Astrocyte (in vitro differentiated cells and primary cell): ENCODE data around the gene TWNK. TPM values are rescaled to one million over a fixed set of nuclear protein-coding genes. Genes with fewer than 3 reads are reported as not detected.

Source experiments
- DNase-seq: peaks from one replicate; pipeline ENCODE4 v3.0.0-alpha.2; 2010; ENCODE audit warnings: low read depth
- FAIRE-seq: peaks from 2 replicates; lab custom pipeline; 2011; peaks lifted over from hg19 to GRCh38; lab: Jason Lieb, UNC
- H2AFZ ChIP-seq: 2 replicates; pipeline ENCODE4 v1.6.0; 2012; ENCODE audit warnings: low read depth, low read length, inconsistent platforms
- H3K27ac ChIP-seq: 2 replicates; pipeline ENCODE4 v1.5.1; 2011; ENCODE audit warnings: low read depth, low read length, inconsistent platforms
- H3K27me3 ChIP-seq: 2 replicates; pipeline ENCODE4 v1.6.0; 2011; ENCODE audit warnings: low read length, inconsistent platforms; ENCODE audit not compliant: insufficient read depth
- H3K36me3 ChIP-seq: 2 replicates; pipeline ENCODE4 v1.5.1; 2011; ENCODE audit warnings: low read length, inconsistent platforms; ENCODE audit not compliant: insufficient read depth
- H3K4me1 ChIP-seq: 2 replicates; pipeline ENCODE4 v1.5.1; 2011; ENCODE audit warnings: low read length, inconsistent platforms; ENCODE audit not compliant: insufficient read depth
- H3K4me2 ChIP-seq: 2 replicates; pipeline ENCODE4 v1.6.0; 2012; ENCODE audit warnings: low read length, inconsistent platforms
- H3K4me3 ChIP-seq: 2 replicates; pipeline ENCODE4 v1.5.1; 2011; ENCODE audit warnings: low read depth, mild to moderate bottlenecking, low read length, inconsistent platforms; ENCODE audit not compliant: insufficient read depth
- H3K79me2 ChIP-seq: 2 replicates; pipeline ENCODE4 v1.6.0; 2012; ENCODE audit warnings: mild to moderate bottlenecking, low read length, inconsistent platforms; ENCODE audit not compliant: insufficient read depth
- H3K9ac ChIP-seq: 2 replicates; pipeline ENCODE4 v1.6.0; 2012; ENCODE audit warnings: mild to moderate bottlenecking, low read length, inconsistent platforms
- H3K9me3 ChIP-seq: 2 replicates; pipeline ENCODE4 v1.5.1; 2012; ENCODE audit warnings: low read depth, mild to moderate bottlenecking, low read length, inconsistent platforms; ENCODE audit not compliant: insufficient read depth
- H4K20me1 ChIP-seq: 2 replicates; pipeline ENCODE4 v1.6.0; 2012; ENCODE audit warnings: low read length, inconsistent platforms; ENCODE audit not compliant: insufficient read depth
- H3K27ac Mint-ChIP-seq: one replicate; pipeline ENCODE4 v1.8.0; 2021; ENCODE audit warnings: mild to moderate bottlenecking, mixed read lengths; ENCODE audit not compliant: unreplicated experiment
- H3K27me3 Mint-ChIP-seq: one replicate; pipeline ENCODE4 v1.8.0; 2021; ENCODE audit warnings: low read depth, mixed read lengths; ENCODE audit not compliant: unreplicated experiment
- H3K36me3 Mint-ChIP-seq: one replicate; pipeline ENCODE4 v1.8.0; 2021; ENCODE audit warnings: low read depth, mixed read lengths; ENCODE audit not compliant: unreplicated experiment
- H3K4me1 Mint-ChIP-seq: one replicate; pipeline ENCODE4 v1.8.0; 2021; ENCODE audit warnings: low read depth, mixed read lengths; ENCODE audit not compliant: unreplicated experiment
- H3K4me3 Mint-ChIP-seq: one replicate; pipeline ENCODE4 v1.8.0; 2021; ENCODE audit warnings: mild to moderate bottlenecking, moderate library complexity, mixed read lengths; ENCODE audit not compliant: unreplicated experiment
- H3K9me3 Mint-ChIP-seq: one replicate; pipeline ENCODE4 v1.8.0; 2021; ENCODE audit warnings: mild to moderate bottlenecking, mixed read lengths; ENCODE audit not compliant: unreplicated experiment
- CTCF ChIP-seq: IDR thresholded peaks from 2 replicates; pipeline ENCODE4 v1.5.1; 2011; ENCODE audit warnings: low read depth, mild to moderate bottlenecking, inconsistent platforms, low read length, moderate library complexity; ENCODE audit not compliant: insufficient read depth
- EZH2 ChIP-seq: IDR thresholded peaks from 2 replicates; pipeline ENCODE4 v1.6.1; 2012; ENCODE audit warnings: mild to moderate bottlenecking, low read length, inconsistent platforms; ENCODE audit not compliant: insufficient read depth
- total RNA-seq: library from RNA; stranded (reverse); gene quantifications from 2 replicates; pipeline ENCODE4 v1.2.1, GENCODE V29; 2021

The TWNK gene
- total RNA-seq, 1 donor from 2014 or later: 12.9 TPM

GRCh38 chr10:101008823-101009423 lies 21.6 kb downstream of the TWNK start:
- no peak overlapping the region for H2AFZ ChIP-seq
- H3K9me3 Mint-ChIP-seq: no peaks in the 10 kb centered on the region
- H3K4me3 ChIP-seq: no peak overlapping the region
- peaks cover 39% of the 10 kb centered on the region for H4K20me1 ChIP-seq
- H3K79me2 ChIP-seq: peaks cover 7% of the 10 kb centered on the region
- no peaks in the 10 kb centered on the region for H3K27me3 Mint-ChIP-seq
- H3K9me3 ChIP-seq: no peaks in the 10 kb centered on the region
- H3K27me3 ChIP-seq: no peaks in the 10 kb centered on the region
- H3K9ac ChIP-seq: no peak overlapping the region
- H3K4me2 ChIP-seq: no peak overlapping the region
- TF ChIP-seq EZH2: no peak
- TF ChIP-seq CTCF: no peak
- peaks cover 7% of the 10 kb centered on the region for H3K36me3 ChIP-seq
- peaks cover 12% of the 10 kb centered on the region for H3K4me1 Mint-ChIP-seq
- H3K27ac Mint-ChIP-seq: no peak overlapping the region
- DNase-seq: no peak
- H3K4me3 Mint-ChIP-seq: no peak overlapping the region
- peaks cover 3% of the 10 kb centered on the region for H3K36me3 Mint-ChIP-seq
- peaks cover 24% of the 10 kb centered on the region for H3K4me1 ChIP-seq
- H3K27ac ChIP-seq: no peak overlapping the region
- FAIRE-seq: no peak

GRCh38 chr10:101010329-101010728 lies 23.0 kb downstream of the TWNK start:
- Histone ChIP-seq H4K20me1 (peaks cover 27% of the 10 kb centered on the region), H3K9ac (no peak overlapping the region), H3K27ac (no peak overlapping the region), H3K79me2 (no peaks in the 10 kb centered on the region), H3K27me3 (no peaks in the 10 kb centered on the region), H2AFZ (no peak overlapping the region), H3K4me3 (no peak overlapping the region), H3K9me3 (no peaks in the 10 kb centered on the region), H3K36me3 (peaks cover 5% of the 10 kb centered on the region), H3K4me1 (peaks cover 35% of the 10 kb centered on the region), H3K4me2 (no peak overlapping the region)
- peaks cover 23% of the 10 kb centered on the region for H3K4me1 Mint-ChIP-seq
- no peak overlapping the region for H3K27ac Mint-ChIP-seq
- H3K36me3 Mint-ChIP-seq: peaks cover 3% of the 10 kb centered on the region
- DNase-seq: no peak
- H3K27me3 Mint-ChIP-seq: no peaks in the 10 kb centered on the region
- FAIRE-seq: no peak
- TF ChIP-seq EZH2: no peak
- no peak for TF ChIP-seq CTCF
- no peaks in the 10 kb centered on the region for H3K9me3 Mint-ChIP-seq
- H3K4me3 Mint-ChIP-seq: no peak overlapping the region
